ENCODE results near the gene SEMA5A. TPM values are rescaled to one million over a fixed set of nuclear protein-coding genes. Genes with fewer than 3 reads are reported as not detected.

Gene SEMA5A
- total and polyA plus RNA-seq, 11 donors = 4.6 to 71.5 (median 33.8) TPM

DNA sequence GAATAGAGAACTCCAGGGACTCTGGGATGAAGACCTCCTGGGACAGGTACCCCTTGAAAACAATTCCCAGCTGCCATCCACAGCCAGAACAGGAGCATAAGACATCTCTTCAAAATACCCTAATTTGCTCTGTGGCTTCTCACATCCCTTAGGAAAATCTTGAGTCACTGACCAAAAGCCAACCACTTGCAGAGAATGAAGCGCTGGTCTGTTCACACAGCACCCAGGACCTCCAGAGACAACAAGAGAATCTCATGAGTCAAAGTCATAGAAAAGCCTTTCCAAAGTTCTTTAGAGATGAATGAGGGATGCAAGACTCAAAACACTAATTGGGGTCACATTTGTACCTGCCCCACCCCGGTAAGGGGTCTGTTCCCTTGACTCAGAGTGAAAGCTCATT, 210.6 kb downstream of the SEMA5A start:
- H3K9me3 ChIP-seq = no peaks in the 10 kb centered on the region
- no peak for TF ChIP-seq POLR2A (IDR thresholded peaks at IDR 0.05)
- no peak for TF ChIP-seq CTCF (IDR thresholded peaks at IDR 0.05)
- ATAC-seq (no peak), DNase-seq (no peak)
- H3K27ac ChIP-seq = no peak overlapping the region
- H3K27me3 ChIP-seq = no peaks in the 10 kb centered on the region
- peaks cover 0 to 20% (median 6%) of the 10 kb centered on the region in 12 donors for H3K4me1 ChIP-seq
- WGBS, 4 donors = 88 to 95% (median 91%) methylated on average over 2 of the region's 2 CpGs
- intact Hi-C loops (cut with DNase I) = no loop called here
- H3K4me3 ChIP-seq = no peak overlapping the region
- H3K36me3 ChIP-seq = peaks cover 0 to 3% (median 0%) of the 10 kb centered on the region in 9 donors

- H3K27ac ChIP-seq = no peak overlapping the region
- H3K4me3 ChIP-seq = no peak overlapping the region
- H3K27me3 ChIP-seq = no peaks in the 10 kb centered on the region
- TF ChIP-seq CTCF (IDR thresholded peaks at IDR 0.05) (no peak), POLR2A (IDR thresholded peaks at IDR 0.05) (no peak)
- ATAC-seq = peak in 1 of 4 donors; percentile 34
- no peaks in the 10 kb centered on the region for H3K9me3 ChIP-seq
- intact Hi-C loops (cut with DNase I) = no loop called here
- peaks cover 0 to 3% (median 0%) of the 10 kb centered on the region in 12 donors for H3K4me1 ChIP-seq
- WGBS, 4 donors = 82 to 94% (median 87%) methylated on average over 4 of the region's 4 CpGs
- peaks cover 0 to 3% (median 0%) of the 10 kb centered on the region in 9 donors for H3K36me3 ChIP-seq
- DNase-seq = no peak
Measured at GRCh38 chr5:9332026-9332425, 213.8 kb downstream of the SEMA5A start.

DNA sequence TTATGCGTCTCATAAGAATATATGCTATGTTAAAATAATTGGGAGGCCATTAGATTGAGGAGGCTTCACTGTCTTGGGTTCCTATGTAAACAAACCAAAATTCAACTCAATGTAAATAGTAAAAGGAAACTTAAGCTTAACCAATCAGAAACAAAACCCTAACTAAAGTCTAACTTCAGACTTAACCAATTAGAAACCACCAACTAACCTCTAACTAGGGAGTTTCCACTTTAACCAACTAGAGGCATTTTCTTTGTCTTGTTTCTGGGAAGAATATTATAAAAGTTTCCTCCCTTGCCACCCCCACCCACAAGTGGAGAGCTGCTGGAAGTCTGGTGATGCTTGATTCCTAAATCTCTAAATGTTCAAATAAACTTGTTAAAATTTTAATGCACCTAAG, 214.5 kb downstream of the SEMA5A start:
- intact Hi-C loops (cut with DNase I) = no loop called here
- H3K9me3 ChIP-seq = no peaks in the 10 kb centered on the region
- no peak overlapping the region for H3K4me3 ChIP-seq
- WGBS, 4 donors = 45 to 98% (median 94%) methylated on average over 1 of the region's 1 CpG
- peaks cover 0 to 3% (median 0%) of the 10 kb centered on the region in 12 donors for H3K4me1 ChIP-seq
- H3K27me3 ChIP-seq = no peaks in the 10 kb centered on the region
- peaks cover 0 to 3% (median 0%) of the 10 kb centered on the region in 9 donors for H3K36me3 ChIP-seq
- ATAC-seq (no peak), DNase-seq (no peak)
- no peak for TF ChIP-seq CTCF (IDR thresholded peaks at IDR 0.05)
- TF ChIP-seq POLR2A (IDR thresholded peaks at IDR 0.05) = no peak
- no peak overlapping the region for H3K27ac ChIP-seq

DNA sequence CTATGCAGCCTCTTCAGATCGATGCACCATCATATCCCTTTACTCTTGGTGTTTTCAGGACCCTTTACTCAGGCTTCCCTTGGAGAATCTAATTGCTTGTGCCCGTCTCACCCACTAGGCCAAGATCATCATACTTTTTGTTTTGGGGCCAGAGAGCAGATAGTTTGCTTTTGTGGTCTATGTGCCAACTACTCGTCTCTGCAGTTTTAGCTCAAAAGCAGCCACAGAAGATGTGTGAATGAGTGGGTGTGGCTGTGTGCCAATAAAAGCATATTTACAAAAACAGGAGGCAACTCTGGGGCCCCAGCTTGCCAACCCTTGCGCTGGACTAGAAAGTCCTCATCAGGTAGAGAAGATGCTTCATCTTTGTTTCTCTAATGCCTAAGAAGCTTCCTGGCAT, 216.8 kb downstream of the SEMA5A start:
- DNase-seq = no peak
- no peak for TF ChIP-seq CTCF (IDR thresholded peaks at IDR 0.05)
- no peak for TF ChIP-seq POLR2A (IDR thresholded peaks at IDR 0.05)
- Histone ChIP-seq H3K4me3 (no peak overlapping the region), H3K9me3 (no peaks in the 10 kb centered on the region), H3K27me3 (no peaks in the 10 kb centered on the region), H3K4me1 (peaks cover 0 to 7% (median 0%) of the 10 kb centered on the region in 12 donors), H3K27ac (no peak overlapping the region), H3K36me3 (no peaks in the 10 kb centered on the region)
- no peak for ATAC-seq
- 47 to 61% (median 58%) methylated on average over 4 of the region's 4 CpGs for WGBS, 4 donors
- intact Hi-C loops (cut with DNase I) = no loop called here
